Esophagus muscularis mucosa (tissue), 4 donors: ENCODE measurements around the gene VSIG1. TPM values are rescaled to one million over a fixed set of nuclear protein-coding genes. Genes with fewer than 3 reads are reported as not detected.

ENCODE experiments used
- DNase-seq: peaks from one replicate; pipeline ENCODE4 v3.0.0-alpha.2; 2017; ENCODE audit errors: extremely low spot score
- H3K27ac ChIP-seq, 4 donors: fragments of 200-600 bp; sonication (generic); replicated peaks in 1 of 4; 1 replicate in 3 of 4; 2 replicates in 1 of 4; pipeline ENCODE4 v1.5.1; 2016 to 2019; ENCODE audit warnings: mild to moderate bottlenecking in 1 of 4
- H3K27me3 ChIP-seq, 4 donors: fragments of 200-600 bp; sonication (generic); one replicate each; pipeline versions ENCODE4 v1.5.1 to v1.6.0; 2016 to 2019
- H3K36me3 ChIP-seq, 4 donors: fragments of 200-600 bp; sonication (generic); one replicate each; pipeline ENCODE4 v1.5.1; 2016 to 2019
- H3K4me1 ChIP-seq, 4 donors: fragments of 200-600 bp; sonication (generic); one replicate each; pipeline ENCODE4 v1.5.1; 2016 to 2019
- H3K4me3 ChIP-seq, 4 donors: fragments of 200-600 bp; sonication (generic); 1 replicate in 2 of 4; 2 replicates in 2 of 4; pipeline ENCODE4 v1.5.1; 2016 to 2019; ENCODE audit warnings: mild to moderate bottlenecking in 4 of 4, moderate library complexity in 1 of 4
- H3K9me3 ChIP-seq, 4 donors: fragments of 200-600 bp; sonication (generic); 1 replicate in 3 of 4; 2 replicates in 1 of 4; pipeline ENCODE4 v1.5.1; 2016 to 2019
- EP300 ChIP-seq: sonication (generic); formaldehyde crosslinking; IDR thresholded peaks from one replicate; pipeline ENCODE4 v1.6.1; 2017; ENCODE audit warnings: antibody characterized with exemption
- POLR2A ChIP-seq: fragments of 450-650 bp; IDR thresholded peaks from one replicate; pipeline ENCODE4 v1.6.1; 2017; ENCODE audit warnings: antibody characterized with exemption, moderate library complexity, mild to moderate bottlenecking, low read depth
- POLR2AphosphoS5 ChIP-seq, 2 donors: sonication (generic); formaldehyde crosslinking; IDR thresholded peaks; one replicate each; pipeline ENCODE4 v1.6.1; 2017; ENCODE audit warnings: antibody characterized with exemption in 2 of 2
- WGBS: methylation state at CpG from one replicate; pipeline ENCODE4 v1.1.5; 2018; 5-methylcytosine and 5-hydroxymethylcytosine counted together
- intact Hi-C: fragments of 100-400 bp; cut with DNase I; formaldehyde crosslinking; loops from one replicate; pipeline ENCODE4 v1.15.1; 2023
- total RNA-seq, 4 donors: library from RNA; depleted of rRNA; stranded (reverse); fragments of >200 nt; gene quantifications; one replicate each; pipeline versions ENCODE4 v1.1.0 to v1.2.1, GENCODE V29; 2016
- TF ChIP-seq, protein P1 (sequence below), 3 experiments: fragments of 200-600 bp in 2 of 3; fragments of 450-650 bp in 1 of 3; sonication (generic) in 2 of 3; IDR thresholded peaks; one replicate each; pipeline ENCODE4 v1.5.1; 2017 to 2019; ENCODE audit warnings: antibody characterized with exemption in 3 of 3, mild to moderate bottlenecking in 2 of 3, moderate library complexity in 1 of 3

The VSIG1 gene
- total RNA-seq, 4 donors from 2014 or later, result 0.17 TPM; not detected in 3

DNA sequence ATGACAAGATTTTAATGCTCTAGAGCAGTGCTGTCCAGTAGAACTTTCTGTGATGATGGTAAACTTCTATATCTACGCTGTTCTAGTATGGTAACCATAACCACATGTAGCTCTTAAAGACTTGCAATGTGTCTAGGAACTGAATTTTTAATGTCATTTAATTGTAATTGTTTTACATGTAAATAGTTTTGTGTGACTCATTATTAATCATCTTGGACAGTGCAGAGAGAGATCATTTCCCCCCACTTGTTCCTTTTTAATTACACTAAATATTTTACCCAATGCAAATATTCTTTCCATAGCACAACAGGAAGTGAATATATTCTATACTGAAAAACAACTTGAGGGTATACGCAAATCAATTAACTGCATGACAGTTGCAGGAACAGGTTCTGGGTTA, 52.5 kb downstream of the VSIG1 start:
- no peak overlapping the region for H3K27ac ChIP-seq
- H3K36me3 ChIP-seq, result no peaks in the 10 kb centered on the region
- WGBS, result 98% methylated on average over 2 of the region's 2 CpGs
- no peak overlapping the region for H3K4me3 ChIP-seq
- H3K4me1 ChIP-seq, result peaks cover 0 to 2% (median under 1%) of the 10 kb centered on the region in 4 donors
- H3K9me3 ChIP-seq, result no peaks in the 10 kb centered on the region
- intact Hi-C loops, result no loop called here
- TF ChIP-seq POLR2A, result no peak
- TF ChIP-seq, protein P1, sequence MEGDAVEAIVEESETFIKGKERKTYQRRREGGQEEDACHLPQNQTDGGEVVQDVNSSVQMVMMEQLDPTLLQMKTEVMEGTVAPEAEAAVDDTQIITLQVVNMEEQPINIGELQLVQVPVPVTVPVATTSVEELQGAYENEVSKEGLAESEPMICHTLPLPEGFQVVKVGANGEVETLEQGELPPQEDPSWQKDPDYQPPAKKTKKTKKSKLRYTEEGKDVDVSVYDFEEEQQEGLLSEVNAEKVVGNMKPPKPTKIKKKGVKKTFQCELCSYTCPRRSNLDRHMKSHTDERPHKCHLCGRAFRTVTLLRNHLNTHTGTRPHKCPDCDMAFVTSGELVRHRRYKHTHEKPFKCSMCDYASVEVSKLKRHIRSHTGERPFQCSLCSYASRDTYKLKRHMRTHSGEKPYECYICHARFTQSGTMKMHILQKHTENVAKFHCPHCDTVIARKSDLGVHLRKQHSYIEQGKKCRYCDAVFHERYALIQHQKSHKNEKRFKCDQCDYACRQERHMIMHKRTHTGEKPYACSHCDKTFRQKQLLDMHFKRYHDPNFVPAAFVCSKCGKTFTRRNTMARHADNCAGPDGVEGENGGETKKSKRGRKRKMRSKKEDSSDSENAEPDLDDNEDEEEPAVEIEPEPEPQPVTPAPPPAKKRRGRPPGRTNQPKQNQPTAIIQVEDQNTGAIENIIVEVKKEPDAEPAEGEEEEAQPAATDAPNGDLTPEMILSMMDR (IDR thresholded peaks at IDR 0.05), result no peak
- TF ChIP-seq POLR2AphosphoS5 (IDR thresholded peaks at IDR 0.05), result no peak
- no peak for TF ChIP-seq EP300
- no peak for DNase-seq
- H3K27me3 ChIP-seq, result no peaks in the 10 kb centered on the region

DNA sequence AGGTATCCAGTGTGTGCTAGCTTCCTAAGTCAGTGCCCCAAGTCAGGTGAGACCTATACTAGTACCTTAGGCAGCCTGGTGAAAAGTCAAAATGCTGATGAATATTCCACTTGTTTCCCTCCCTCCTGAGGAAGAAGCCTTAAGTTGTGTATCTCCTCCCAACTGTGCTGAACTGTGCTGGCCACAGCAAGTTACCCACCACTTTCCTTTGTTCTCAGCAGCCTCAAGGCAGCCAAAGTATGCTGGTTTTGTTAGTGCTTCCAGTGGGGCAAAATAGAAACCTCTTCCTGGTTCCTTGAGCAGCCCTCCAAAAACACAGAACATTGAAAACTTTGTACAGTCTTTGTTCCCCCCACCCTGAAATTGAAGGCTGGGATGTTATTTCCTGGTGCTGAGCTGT, 60.6 kb downstream of the VSIG1 start:
- no peaks in the 10 kb centered on the region for H3K27me3 ChIP-seq
- no peaks in the 10 kb centered on the region for H3K36me3 ChIP-seq
- H3K4me3 ChIP-seq, result no peak overlapping the region
- intact Hi-C loops, result no loop called here
- no peak for DNase-seq
- H3K4me1 ChIP-seq, result no peaks in the 10 kb centered on the region
- H3K27ac ChIP-seq, result no peak overlapping the region
- TF ChIP-seq POLR2AphosphoS5 (IDR thresholded peaks at IDR 0.05), result no peak
- no peaks in the 10 kb centered on the region for H3K9me3 ChIP-seq

DNA sequence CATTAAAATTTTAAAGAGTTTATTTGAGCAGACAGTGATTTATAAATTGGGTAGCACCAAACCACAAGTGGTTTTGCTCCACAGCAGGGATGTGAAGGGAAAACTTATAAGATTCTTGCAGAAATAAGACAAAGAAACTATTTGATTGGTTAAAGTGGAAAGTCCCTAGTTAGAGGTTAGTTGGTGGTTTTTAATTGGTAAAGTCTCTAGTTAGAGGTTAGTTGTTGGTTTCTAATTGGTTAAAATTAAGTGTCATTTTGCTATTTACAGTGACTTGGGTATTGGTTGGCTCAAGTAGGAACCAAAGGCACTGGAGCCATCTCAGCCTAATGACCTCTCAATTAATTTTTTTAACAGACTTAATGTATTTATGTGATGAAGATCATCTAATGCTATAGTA, 69.7 kb downstream of the VSIG1 start:
- Histone ChIP-seq H3K4me1 (peaks cover 0 to 17% (median 0%) of the 10 kb centered on the region in 4 donors), H3K27ac (no peak overlapping the region), H3K9me3 (no peaks in the 10 kb centered on the region)

DNA sequence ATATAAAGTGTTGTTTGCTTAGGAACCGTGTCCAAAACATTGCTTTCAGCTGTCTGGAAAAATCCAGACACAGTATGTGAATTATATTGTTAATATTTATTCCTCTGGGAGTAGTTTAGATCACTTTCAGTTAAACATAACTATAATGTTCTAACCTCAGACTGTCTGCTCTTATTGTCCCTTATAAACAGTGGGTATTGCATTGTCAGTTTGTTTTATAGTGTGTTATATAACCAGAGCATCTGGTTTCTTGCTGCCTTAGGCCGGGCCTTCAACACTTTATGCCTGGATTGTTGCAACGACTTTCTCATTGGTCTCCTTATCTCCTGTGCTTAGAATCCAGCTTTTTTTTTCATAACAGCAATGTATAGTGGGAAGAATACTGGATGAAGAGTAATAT, 73.1 kb downstream of the VSIG1 start:
- Histone ChIP-seq H3K4me3 (no peak overlapping the region), H3K27ac (no peak overlapping the region), H3K36me3 (no peaks in the 10 kb centered on the region), H3K27me3 (peaks cover 0 to 14% (median 0%) of the 10 kb centered on the region in 4 donors), H3K4me1 (peaks cover 3 to 40% (median 20%) of the 10 kb centered on the region in 4 donors), H3K9me3 (no peaks in the 10 kb centered on the region)
- no peak for TF ChIP-seq POLR2AphosphoS5 (IDR thresholded peaks at IDR 0.05)
- TF ChIP-seq, protein P1 (IDR thresholded peaks at IDR 0.05), result no peak
- intact Hi-C loops, result no loop called here
- WGBS, result 35% methylated on average over 3 of the region's 3 CpGs
- no peak for DNase-seq

More for the DNA sequence above, 69.7 kb downstream of the VSIG1 start:
- Histone ChIP-seq H3K4me3 (no peak overlapping the region), H3K36me3 (no peaks in the 10 kb centered on the region), H3K27me3 (peaks cover 0 to 8% (median 0%) of the 10 kb centered on the region in 4 donors)
- intact Hi-C loops, result no loop called here
- DNase-seq, result no peak
- no peak for TF ChIP-seq POLR2A
- no peak for TF ChIP-seq POLR2AphosphoS5 (IDR thresholded peaks at IDR 0.05)
- TF ChIP-seq, protein P1 (IDR thresholded peaks at IDR 0.05), result no peak
- TF ChIP-seq EP300, result no peak

DNA sequence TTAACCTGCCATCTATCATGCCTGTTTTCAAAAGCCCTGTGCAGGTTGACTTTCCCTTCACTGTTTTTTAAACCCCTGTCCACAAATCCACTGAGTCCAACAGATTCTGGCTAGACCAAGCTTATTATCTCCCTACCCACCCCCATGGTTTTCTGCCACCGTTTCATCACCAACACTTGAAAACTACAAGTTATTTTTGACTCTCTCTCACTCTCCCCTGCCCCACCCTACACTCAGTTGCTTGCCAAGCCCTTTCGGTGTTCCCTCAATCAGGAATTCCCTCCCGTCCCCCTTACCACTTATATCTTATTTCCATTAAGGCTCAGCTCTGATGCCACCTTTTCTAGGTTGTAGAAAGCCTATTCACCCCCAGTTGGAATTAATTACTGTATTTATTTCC, 76.4 kb downstream of the VSIG1 start:
- H3K27ac ChIP-seq, result peak overlapping the region in 2 of 4 donors; percentile 19 to 29
- 26% methylated on average over 3 of the region's 3 CpGs for WGBS

More for the DNA sequence above, 76.4 kb downstream of the VSIG1 start:
- TF ChIP-seq, protein P1 (IDR thresholded peaks at IDR 0.05), result no peak
- no peak for TF ChIP-seq POLR2A
- TF ChIP-seq EP300, result no peak
- TF ChIP-seq POLR2AphosphoS5 (IDR thresholded peaks at IDR 0.05), result no peak
- DNase-seq, result no peak
- Histone ChIP-seq H3K27me3 (peaks cover 0 to 11% (median 0%) of the 10 kb centered on the region in 4 donors), H3K4me1 (peaks cover 7 to 43% (median 26%) of the 10 kb centered on the region in 4 donors), H3K9me3 (no peaks in the 10 kb centered on the region), H3K4me3 (no peak overlapping the region), H3K36me3 (peaks cover 0 to 5% (median 0%) of the 10 kb centered on the region in 4 donors)
- intact Hi-C loops, result no loop called here
